MCF 10A (cell line): ENCODE measurements around the gene REXO1. TPM values are rescaled to one million over a fixed set of nuclear protein-coding genes. Genes with fewer than 3 reads are reported as not detected.

Experiments
- BruUV-seq: library from RNA; stranded (reverse); fragments of 400-500 nt; replicated peaks from 2 replicates; lab custom pipeline; 2021; lab: Mats Ljungman, UMichigan
- CTCF ChIA-PET: fragments of 300-600 bp; sonication (Branson Sonifier 250); formaldehyde crosslinking; extraction: SDS; loops from one replicate; lab custom pipeline; 2021; ENCODE audit warnings: antibody characterized with exemption, inconsistent platforms; lab: Yijun Ruan, JAX
- POLR2A ChIA-PET: fragments of 300-600, 350-650 bp; sonication (Branson Sonifier 250); formaldehyde crosslinking; extraction: SDS; loops from one replicate; lab custom pipeline; 2020; ENCODE audit warnings: antibody characterized with exemption, inconsistent platforms; lab: Yijun Ruan, JAX
- DNase-seq: peaks from one replicate; pipeline ENCODE4 v3.0.0-alpha.2; 2018; ENCODE audit not compliant: unreplicated experiment
- H3K27ac Mint-ChIP-seq: one replicate; pipeline ENCODE4 v1.8.0; 2022; ENCODE audit warnings: mild to moderate bottlenecking, low read depth, mixed read lengths; ENCODE audit not compliant: unreplicated experiment
- H3K27me3 Mint-ChIP-seq: one replicate; pipeline ENCODE4 v1.8.0; 2022; ENCODE audit warnings: mixed read lengths; ENCODE audit not compliant: insufficient read depth, unreplicated experiment
- H3K36me3 Mint-ChIP-seq: one replicate; pipeline ENCODE4 v1.8.0; 2022; ENCODE audit warnings: mild to moderate bottlenecking, moderate library complexity, mixed read lengths; ENCODE audit not compliant: insufficient read depth, unreplicated experiment
- H3K4me1 Mint-ChIP-seq: one replicate; pipeline ENCODE4 v1.8.0; 2022; ENCODE audit warnings: mixed read lengths; ENCODE audit not compliant: insufficient read depth, unreplicated experiment
- H3K4me3 Mint-ChIP-seq: one replicate; pipeline ENCODE4 v1.8.0; 2022; ENCODE audit warnings: mild to moderate bottlenecking, moderate library complexity, mixed read lengths; ENCODE audit not compliant: unreplicated experiment
- H3K9me3 Mint-ChIP-seq: one replicate; pipeline ENCODE4 v1.8.0; 2022; ENCODE audit warnings: mixed read lengths; ENCODE audit not compliant: unreplicated experiment
- intact Hi-C: fragments of 100-400 bp; cut with micrococcal nuclease; formaldehyde crosslinking; loops from 2 replicates; pipeline ENCODE4 v1.14.1; 2022
- total RNA-seq: library from RNA; stranded (reverse); gene quantifications from 2 replicates; pipeline ENCODE4 v1.2.3, GENCODE V29; 2022
- TF ChIP-seq, protein P1 (sequence below): fragments of 200-600 bp; IDR thresholded peaks from one replicate; pipeline ENCODE4 v1.8.0; 2022; ENCODE audit warnings: antibody characterized with exemption, mild to moderate bottlenecking; ENCODE audit not compliant: unreplicated experiment

The REXO1 gene
- total RNA-seq, 1 experiment from 2014 or later: 36.4 TPM

DNA sequence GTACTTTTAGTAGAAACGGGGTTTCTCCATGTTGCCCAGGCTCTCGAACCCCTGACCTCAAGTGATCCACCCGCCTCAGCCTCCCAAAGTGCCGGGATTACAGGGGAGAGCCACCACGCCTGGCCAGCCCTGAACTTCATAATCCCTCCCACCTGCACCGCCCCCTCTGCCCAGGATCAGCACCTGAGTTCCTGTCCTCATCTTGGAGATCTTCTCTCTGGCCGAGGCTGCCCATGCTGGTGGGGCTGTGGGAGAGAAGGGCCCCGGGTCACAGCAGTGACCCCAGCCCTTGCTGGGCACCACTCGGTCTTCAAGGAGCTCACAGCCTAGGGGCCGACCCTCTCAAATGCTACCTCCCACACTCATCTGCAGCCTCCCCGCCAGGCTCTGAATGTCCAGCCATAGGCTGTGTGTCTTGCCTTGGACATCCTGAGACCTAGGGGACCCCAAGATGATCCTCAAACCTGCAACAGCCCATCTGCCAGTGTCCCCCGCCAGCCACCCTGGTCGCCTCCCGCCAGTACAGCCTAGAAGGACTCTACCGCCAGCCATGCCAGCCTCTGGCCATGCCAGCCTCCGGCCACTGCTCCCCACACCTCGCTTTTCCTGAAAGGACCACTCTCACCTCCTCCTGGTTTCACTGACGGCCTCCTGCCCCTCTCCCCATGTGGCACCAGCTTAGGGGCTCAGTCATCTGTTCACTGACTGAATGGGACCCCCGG lies 37.7 kb downstream of the REXO1 start:
- intact Hi-C loops: no loop called here
- Mint-ChIP-seq H3K27me3 (no peaks in the 10 kb centered on the region), H3K36me3 (peaks cover 17% of the 10 kb centered on the region), H3K4me1 (peaks cover 16% of the 10 kb centered on the region), H3K4me3 (no peak overlapping the region), H3K27ac (no peak overlapping the region), H3K9me3 (no peaks in the 10 kb centered on the region)
- ChIA-PET POLR2A (interaction anchor here (0.7 to 1.4 kb wide), 5 partner anchors 15 to 159 kb away, joined by 3 to 8 read pairs (median 3); no protein-coding TSS in a partner anchor), CTCF (interaction anchor here (0.7 to 1.8 kb wide), 4 partner anchors 16 to 206 kb away, joined by 3 to 9 read pairs (median 3); no protein-coding TSS in a partner anchor)
- BruUV-seq: no TSS peak
- TF ChIP-seq, protein P1, sequence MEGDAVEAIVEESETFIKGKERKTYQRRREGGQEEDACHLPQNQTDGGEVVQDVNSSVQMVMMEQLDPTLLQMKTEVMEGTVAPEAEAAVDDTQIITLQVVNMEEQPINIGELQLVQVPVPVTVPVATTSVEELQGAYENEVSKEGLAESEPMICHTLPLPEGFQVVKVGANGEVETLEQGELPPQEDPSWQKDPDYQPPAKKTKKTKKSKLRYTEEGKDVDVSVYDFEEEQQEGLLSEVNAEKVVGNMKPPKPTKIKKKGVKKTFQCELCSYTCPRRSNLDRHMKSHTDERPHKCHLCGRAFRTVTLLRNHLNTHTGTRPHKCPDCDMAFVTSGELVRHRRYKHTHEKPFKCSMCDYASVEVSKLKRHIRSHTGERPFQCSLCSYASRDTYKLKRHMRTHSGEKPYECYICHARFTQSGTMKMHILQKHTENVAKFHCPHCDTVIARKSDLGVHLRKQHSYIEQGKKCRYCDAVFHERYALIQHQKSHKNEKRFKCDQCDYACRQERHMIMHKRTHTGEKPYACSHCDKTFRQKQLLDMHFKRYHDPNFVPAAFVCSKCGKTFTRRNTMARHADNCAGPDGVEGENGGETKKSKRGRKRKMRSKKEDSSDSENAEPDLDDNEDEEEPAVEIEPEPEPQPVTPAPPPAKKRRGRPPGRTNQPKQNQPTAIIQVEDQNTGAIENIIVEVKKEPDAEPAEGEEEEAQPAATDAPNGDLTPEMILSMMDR: no peak
- DNase-seq: no peak

DNA sequence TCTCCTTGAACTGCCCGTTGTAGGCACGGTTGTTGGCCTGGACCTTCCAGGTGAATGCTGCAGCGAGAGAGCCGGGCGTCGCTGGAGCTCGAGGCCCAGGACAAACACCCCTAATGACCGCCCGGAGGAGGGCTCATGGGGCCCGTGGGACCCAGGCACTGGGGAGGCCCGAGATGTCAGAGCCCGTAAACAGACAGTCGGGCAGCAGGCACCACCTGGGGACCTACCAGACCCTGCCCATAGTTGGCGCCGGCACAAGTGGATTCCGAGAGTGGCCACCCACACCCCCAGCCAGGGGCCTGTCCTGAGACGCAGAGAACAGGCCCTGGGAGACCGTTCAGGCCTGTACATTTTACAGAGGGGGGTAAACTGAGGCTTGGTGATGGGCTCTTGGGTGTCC lies 38.6 kb downstream of the REXO1 start:
- no TSS peak for BruUV-seq
- intact Hi-C loops: no loop called here
- POLR2A ChIA-PET: interaction anchor here (0.6 kb wide), 1 partner anchor 210 kb away, joined by 3 read pairs; no protein-coding TSS in a partner anchor
- H3K27ac Mint-ChIP-seq: no peak overlapping the region
- no peaks in the 10 kb centered on the region for H3K27me3 Mint-ChIP-seq
- CTCF ChIA-PET: interaction anchor here (0.5 to 1.8 kb wide), 6 partner anchors 17 to 138 kb away, joined by 3 to 9 read pairs (median 3); no protein-coding TSS in a partner anchor
- H3K4me1 Mint-ChIP-seq: peaks cover 16% of the 10 kb centered on the region
- H3K36me3 Mint-ChIP-seq: peaks cover 15% of the 10 kb centered on the region
- TF ChIP-seq, protein P1: no peak
- no peaks in the 10 kb centered on the region for H3K9me3 Mint-ChIP-seq
- no peak for DNase-seq
- no peak overlapping the region for H3K4me3 Mint-ChIP-seq

DNA sequence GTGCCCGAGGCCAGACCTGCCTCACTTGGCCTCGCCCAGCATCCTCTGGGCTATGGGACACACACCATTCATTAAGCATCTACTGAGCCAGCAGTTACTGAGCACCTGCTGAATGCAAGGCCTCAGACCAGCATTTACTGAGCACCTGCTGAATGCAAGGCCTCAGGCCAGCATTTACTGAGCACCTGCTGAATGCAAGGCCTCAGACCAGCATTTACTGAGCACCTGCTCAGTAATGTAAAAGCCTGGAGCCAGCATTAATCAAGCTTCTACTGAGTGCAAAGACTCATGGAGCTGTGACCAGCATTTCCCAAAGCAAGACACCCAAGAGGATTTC lies 39.9 kb downstream of the REXO1 start:
- BruUV-seq: no TSS peak
- intact Hi-C loops: no loop called here
- POLR2A ChIA-PET: no interaction called here
- Mint-ChIP-seq H3K9me3 (no peaks in the 10 kb centered on the region), H3K27ac (no peak overlapping the region), H3K27me3 (no peaks in the 10 kb centered on the region), H3K36me3 (peaks cover 15% of the 10 kb centered on the region), H3K4me3 (no peak overlapping the region), H3K4me1 (peaks cover 16% of the 10 kb centered on the region)
- CTCF ChIA-PET: interaction anchor here (1.2 kb wide), 1 partner anchor 26 kb away, joined by 3 read pairs; no protein-coding TSS in a partner anchor
- DNase-seq: no peak
- TF ChIP-seq, protein P1: no peak

DNA sequence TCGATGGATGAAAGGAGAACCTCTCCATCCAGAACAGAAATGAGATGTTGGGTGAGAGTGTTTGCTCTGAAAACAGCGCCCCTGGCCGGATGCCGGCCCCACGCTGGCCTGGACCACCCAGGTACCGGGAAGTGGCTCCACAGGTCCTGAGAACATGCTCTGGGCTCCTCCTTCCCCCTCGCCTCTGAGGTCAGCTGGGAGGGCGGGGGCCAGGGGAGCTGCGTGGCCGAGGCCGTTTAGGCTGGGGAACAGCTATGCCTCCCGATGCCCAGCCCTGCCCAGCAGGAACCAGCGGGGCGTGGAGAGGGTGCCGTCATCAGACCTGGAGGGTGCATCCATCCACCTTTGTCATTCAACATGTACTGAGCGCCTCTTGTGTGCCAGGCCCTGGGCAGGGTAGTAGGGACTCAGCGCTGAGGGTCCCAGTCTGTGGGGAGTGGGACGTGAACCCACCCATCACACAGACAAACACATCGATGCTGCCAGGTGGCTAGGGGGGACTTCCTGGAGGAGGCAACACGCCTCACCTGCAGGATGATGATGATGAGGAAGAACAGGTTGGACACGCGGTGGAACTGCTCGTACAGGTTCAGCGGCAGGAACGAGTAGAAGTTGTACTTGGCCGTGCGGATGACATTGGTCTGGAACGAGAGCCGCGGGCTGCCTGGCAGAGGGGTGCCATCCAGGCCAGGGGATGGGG lies 40.4 kb downstream of the REXO1 start:
- TF ChIP-seq, protein P1: no peak
- no peaks in the 10 kb centered on the region for H3K9me3 Mint-ChIP-seq
- POLR2A ChIA-PET: no interaction called here
- peaks cover 15% of the 10 kb centered on the region for H3K36me3 Mint-ChIP-seq
- no peaks in the 10 kb centered on the region for H3K27me3 Mint-ChIP-seq
- intact Hi-C loops: no loop called here
- peaks cover 11% of the 10 kb centered on the region for H3K4me1 Mint-ChIP-seq
- BruUV-seq: no TSS peak
- CTCF ChIA-PET: no interaction called here
- H3K4me3 Mint-ChIP-seq: no peak overlapping the region
- DNase-seq: no peak
- no peak overlapping the region for H3K27ac Mint-ChIP-seq
